Measurements from ENCODE around the gene KCNJ6. TPM values are rescaled to one million over a fixed set of nuclear protein-coding genes. Genes with fewer than 3 reads are reported as not detected.

Gene KCNJ6
- total and polyA plus RNA-seq, 10 of the 15 experiments (the other 5 are each of a cell fraction or from before 2014, with no cell fraction given): 0.03 to 0.07 (median 0.04) TPM; not detected in 7

- no peak for TF ChIP-seq CEBPZ (IDR thresholded peaks at IDR 0.05; ENCODE audit: low read depth, low read length)
- no peak for TF ChIP-seq CHD1 (IDR thresholded peaks at IDR 0.05; ENCODE audit: low read depth, low read length)
- no peak for TF ChIP-seq MXI1 (IDR thresholded peaks at IDR 0.05; ENCODE audit: low read depth, low read length)
- no peak for TF ChIP-seq TARDBP (IDR thresholded peaks at IDR 0.05; ENCODE audit: borderline replicate concordance)
- no peak for TF ChIP-seq IKZF2 (IDR thresholded peaks at IDR 0.05)
Measured at GRCh38 chr21:37821786-37822450, 94.3 kb downstream of the KCNJ6 start (continued).

GRCh38 chr21:37821092-37821491, 95.2 kb downstream of the KCNJ6 start:
- in situ Hi-C loops (cut with MboI): no loop called here
- FAIRE-seq: no peak
- no peak for TF ChIP-seq SIN3A (IDR thresholded peaks at IDR 0.05; ENCODE audit: low read depth, low read length)
- no peak for TF ChIP-seq RAD51 (IDR thresholded peaks at IDR 0.05)
- TF ChIP-seq EP300 (IDR thresholded peaks at IDR 0.05; ENCODE audit: borderline replicate concordance in 1 of 2, control insufficient read depth in 1 of 2, low read depth in 2 of 2, low read length in 2 of 2): no peak
- TF ChIP-seq NFXL1 (IDR thresholded peaks at IDR 0.05; ENCODE audit: borderline replicate concordance): no peak
- TF ChIP-seq PRDM15 (CRISPR knock-in tag; IDR thresholded peaks at IDR 0.05): no peak
- TF ChIP-seq SUPT20H (IDR thresholded peaks at IDR 0.05; ENCODE audit: borderline replicate concordance, control insufficient read depth, low read depth, low read length): no peak
- TF ChIP-seq CBX3 (IDR thresholded peaks at IDR 0.05; ENCODE audit: borderline replicate concordance, low read depth): no peak
- no peak for TF ChIP-seq KLF5 (IDR thresholded peaks at IDR 0.05; ENCODE audit: partially characterized antibody)
- no peak for TF ChIP-seq FOXM1 (IDR thresholded peaks at IDR 0.05; ENCODE audit: low read depth, low read length)
- TF ChIP-seq EZH2 (IDR thresholded peaks at IDR 0.05; ENCODE audit: borderline replicate concordance, control insufficient read depth, low read depth, low read length): no peak
- no peak for TF ChIP-seq RBBP5 (conservative IDR thresholded peaks at IDR 0.05)
- no peak for TF ChIP-seq BCL11A (IDR thresholded peaks at IDR 0.05; ENCODE audit: low read depth, low read length)

More at GRCh38 chr21:37821092-37821491, 95.2 kb downstream of the KCNJ6 start:
- no peak overlapping the region for H3K9ac ChIP-seq (ENCODE audit: control insufficient read depth, insufficient read depth, low read length)
- ChIA-PET SMC1A (ENCODE audit: uncharacterized antibody, unreplicated experiment) (no interaction called here), CTCF (no interaction called here), POLR2A (no interaction called here), RAD21 (ENCODE audit: unreplicated experiment) (no interaction called here)
- H3K4me1 ChIP-seq (ENCODE audit: control insufficient read depth, insufficient read depth, low read length): no peaks in the 10 kb centered on the region
- WGBS (ENCODE audit: insufficient coverage, insufficient replicate concordance, low lambda C conversion rate, missing lambda C conversion rate): 0% methylated on average over 2 of the region's 2 CpGs
- H3K27me3 ChIP-seq (replicated peaks in 1 of 2; ENCODE audit: control insufficient read depth in 2 of 2, insufficient read depth in 2 of 2, low read length in 1 of 2): no peaks in the 10 kb centered on the region
- H3K9me3 ChIP-seq (replicated peaks; ENCODE audit: control insufficient read depth, insufficient read depth, low read length): no peaks in the 10 kb centered on the region; the same call in 1 of the 3 replicates
- H3K27ac ChIP-seq (ENCODE audit: control insufficient read depth, insufficient read depth): no peak overlapping the region
- no peak for ATAC-seq
- DNase-seq (ENCODE audit: low read depth, low spot score): no peak
- no peaks in the 10 kb centered on the region for H3K79me2 ChIP-seq (ENCODE audit: control insufficient read depth, insufficient read depth, low read length)
- intact Hi-C loops (cut with micrococcal nuclease; ENCODE audit: unreplicated experiment): no loop called here
- H3K4me3 ChIP-seq: no peak overlapping the region
- H4K20me1 ChIP-seq (ENCODE audit: control insufficient read depth, insufficient read depth): no peaks in the 10 kb centered on the region
- H3K36me3 ChIP-seq (ENCODE audit: control insufficient read depth in 2 of 2, insufficient read depth in 2 of 2, low read length in 1 of 2): no peaks in the 10 kb centered on the region
- BruUV-seq (replicated peaks): no TSS peak
- no peak overlapping the region for H3K4me2 ChIP-seq (ENCODE audit: control insufficient read depth, insufficient read depth)
- no peak overlapping the region for H2AFZ ChIP-seq (ENCODE audit: control insufficient read depth, low read depth, low read length)

Data from GM12878 (cell line).